ENCODE results near the gene EFCAB12. TPM values are rescaled to one million over a fixed set of nuclear protein-coding genes. Genes with fewer than 3 reads are reported as not detected.
A peak's percentile ranks its signal among the peaks of the same experiment; 100 is the strongest.

The EFCAB12 gene
- 1.2 and 6.0 TPM in 2 replicates for total RNA-seq (ENCODE audit: low replicate concordance)
- long read RNA-seq, partial matches to known transcripts, result 0 of 2 reads
- long read RNA-seq, other reads (novel, unspliced or antisense), result 1 of 2 reads

DNA sequence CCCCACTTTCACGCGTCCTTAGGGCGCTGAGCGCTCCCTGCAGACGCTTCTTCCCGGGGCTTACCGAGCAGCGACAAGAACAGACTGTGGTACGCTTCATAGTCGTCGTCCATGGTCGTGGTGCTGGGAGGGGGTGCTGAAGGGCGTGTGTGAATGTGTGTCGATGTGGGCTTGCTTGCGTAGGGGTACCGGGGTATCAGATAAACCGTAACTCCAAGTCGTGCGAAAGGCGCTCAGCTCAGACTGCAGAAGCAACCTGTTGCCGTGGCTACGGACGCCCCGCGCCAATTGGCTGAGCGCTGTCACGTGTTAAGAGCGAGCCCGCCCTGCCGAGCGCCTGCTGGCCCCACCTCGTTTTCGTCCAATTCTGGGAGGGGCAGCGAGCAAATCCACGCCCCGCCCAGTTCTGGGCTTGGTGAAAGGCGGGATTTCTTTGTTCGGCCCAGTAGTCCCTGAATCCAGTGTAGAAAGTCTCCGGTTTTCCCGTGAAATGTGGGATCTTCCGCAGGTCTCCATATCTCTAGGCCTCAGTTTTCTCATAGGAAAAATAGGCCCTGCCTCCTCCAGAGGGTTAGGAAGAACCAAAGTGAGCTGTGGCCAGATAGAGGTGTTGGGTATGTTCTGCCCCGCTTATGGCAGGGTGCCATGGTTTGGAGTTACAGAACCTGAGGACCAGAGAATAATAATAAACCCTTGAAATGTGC, at the start of gene EFCAB12:
TSS of gene EFCAB12 (minus strand) at position 261 of the 704 bp plus-strand sequence. CDS start at position 113, 148 bp downstream.
- DNase-seq (ENCODE audit: extremely low spot score, unreplicated experiment), result peak; percentile 96
- TF ChIP-seq, protein P1, sequence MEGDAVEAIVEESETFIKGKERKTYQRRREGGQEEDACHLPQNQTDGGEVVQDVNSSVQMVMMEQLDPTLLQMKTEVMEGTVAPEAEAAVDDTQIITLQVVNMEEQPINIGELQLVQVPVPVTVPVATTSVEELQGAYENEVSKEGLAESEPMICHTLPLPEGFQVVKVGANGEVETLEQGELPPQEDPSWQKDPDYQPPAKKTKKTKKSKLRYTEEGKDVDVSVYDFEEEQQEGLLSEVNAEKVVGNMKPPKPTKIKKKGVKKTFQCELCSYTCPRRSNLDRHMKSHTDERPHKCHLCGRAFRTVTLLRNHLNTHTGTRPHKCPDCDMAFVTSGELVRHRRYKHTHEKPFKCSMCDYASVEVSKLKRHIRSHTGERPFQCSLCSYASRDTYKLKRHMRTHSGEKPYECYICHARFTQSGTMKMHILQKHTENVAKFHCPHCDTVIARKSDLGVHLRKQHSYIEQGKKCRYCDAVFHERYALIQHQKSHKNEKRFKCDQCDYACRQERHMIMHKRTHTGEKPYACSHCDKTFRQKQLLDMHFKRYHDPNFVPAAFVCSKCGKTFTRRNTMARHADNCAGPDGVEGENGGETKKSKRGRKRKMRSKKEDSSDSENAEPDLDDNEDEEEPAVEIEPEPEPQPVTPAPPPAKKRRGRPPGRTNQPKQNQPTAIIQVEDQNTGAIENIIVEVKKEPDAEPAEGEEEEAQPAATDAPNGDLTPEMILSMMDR (conservative IDR thresholded peaks at IDR 0.05), result no peak
- H3K9me3 Mint-ChIP-seq, result no peaks in the 10 kb centered on the region
- H3K27ac Mint-ChIP-seq, result peak within 1 kb of the TSS; percentile 88
- H3K27me3 Mint-ChIP-seq, result peaks cover 12% of the 10 kb centered on the region
- peaks cover 29% of the 10 kb centered on the region for H3K4me1 Mint-ChIP-seq (ENCODE audit: unreplicated experiment)
- H3K4me3 Mint-ChIP-seq, result peak within 1 kb of the TSS; percentile 93
- peaks cover 5% of the 10 kb centered on the region for H3K36me3 Mint-ChIP-seq

DNA sequence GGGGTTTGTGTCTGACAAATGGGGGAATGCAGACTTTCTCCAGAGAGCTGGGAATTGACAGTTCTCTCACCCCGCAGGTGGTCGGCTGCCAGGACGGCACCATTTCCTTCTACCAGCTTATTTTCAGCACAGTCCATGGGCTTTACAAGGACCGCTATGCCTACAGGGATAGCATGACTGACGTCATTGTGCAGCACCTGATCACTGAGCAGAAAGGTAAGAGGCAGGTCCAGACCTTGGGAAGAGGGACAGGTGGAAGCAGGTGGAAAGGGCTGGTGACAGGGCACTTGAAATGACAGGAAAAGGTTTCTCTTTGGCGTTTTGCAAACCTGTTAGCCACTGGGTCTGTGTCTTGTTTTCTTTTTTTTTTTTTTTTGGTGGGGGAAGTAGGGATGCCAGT, 48.1 kb upstream of the EFCAB12 start:
- peaks cover 13% of the 10 kb centered on the region for H3K36me3 Mint-ChIP-seq
- TF ChIP-seq, protein P1 (conservative IDR thresholded peaks at IDR 0.05), result no peak
- DNase-seq (ENCODE audit: extremely low spot score, unreplicated experiment), result no peak
- H3K27me3 Mint-ChIP-seq, result no peaks in the 10 kb centered on the region
- H3K9me3 Mint-ChIP-seq, result no peaks in the 10 kb centered on the region
- H3K27ac Mint-ChIP-seq, result no peak overlapping the region
- H3K4me3 Mint-ChIP-seq, result no peak overlapping the region
- H3K4me1 Mint-ChIP-seq (ENCODE audit: unreplicated experiment), result peaks cover 5% of the 10 kb centered on the region

DNA sequence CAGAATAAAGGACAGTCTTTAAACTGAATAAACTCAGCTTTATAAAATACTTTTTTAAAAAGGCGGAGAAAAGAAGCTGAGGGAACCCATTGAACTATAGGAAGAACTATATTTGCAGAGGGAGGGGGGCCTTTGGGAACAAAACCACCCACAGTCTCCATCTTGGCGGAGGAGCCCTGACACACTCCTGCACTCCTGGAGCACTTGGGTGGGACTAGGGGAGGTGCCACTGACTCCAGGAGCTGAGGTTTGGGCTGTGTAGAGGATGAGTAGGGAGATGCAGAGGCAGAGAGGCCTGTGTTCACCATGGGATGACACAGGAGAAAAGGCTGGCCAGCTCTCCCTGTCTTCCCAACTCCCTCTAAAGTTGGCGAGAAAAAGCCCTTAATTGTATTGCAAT, 47.4 kb upstream of the EFCAB12 start:
- no peaks in the 10 kb centered on the region for H3K27me3 Mint-ChIP-seq
- no peak overlapping the region for H3K4me3 Mint-ChIP-seq
- no peaks in the 10 kb centered on the region for H3K4me1 Mint-ChIP-seq (ENCODE audit: unreplicated experiment)
- TF ChIP-seq, protein P1 (conservative IDR thresholded peaks at IDR 0.05), result no peak
- DNase-seq (ENCODE audit: extremely low spot score, unreplicated experiment), result no peak
- H3K9me3 Mint-ChIP-seq, result no peaks in the 10 kb centered on the region
- H3K27ac Mint-ChIP-seq, result no peak overlapping the region
- H3K36me3 Mint-ChIP-seq, result peaks cover 13% of the 10 kb centered on the region

DNA sequence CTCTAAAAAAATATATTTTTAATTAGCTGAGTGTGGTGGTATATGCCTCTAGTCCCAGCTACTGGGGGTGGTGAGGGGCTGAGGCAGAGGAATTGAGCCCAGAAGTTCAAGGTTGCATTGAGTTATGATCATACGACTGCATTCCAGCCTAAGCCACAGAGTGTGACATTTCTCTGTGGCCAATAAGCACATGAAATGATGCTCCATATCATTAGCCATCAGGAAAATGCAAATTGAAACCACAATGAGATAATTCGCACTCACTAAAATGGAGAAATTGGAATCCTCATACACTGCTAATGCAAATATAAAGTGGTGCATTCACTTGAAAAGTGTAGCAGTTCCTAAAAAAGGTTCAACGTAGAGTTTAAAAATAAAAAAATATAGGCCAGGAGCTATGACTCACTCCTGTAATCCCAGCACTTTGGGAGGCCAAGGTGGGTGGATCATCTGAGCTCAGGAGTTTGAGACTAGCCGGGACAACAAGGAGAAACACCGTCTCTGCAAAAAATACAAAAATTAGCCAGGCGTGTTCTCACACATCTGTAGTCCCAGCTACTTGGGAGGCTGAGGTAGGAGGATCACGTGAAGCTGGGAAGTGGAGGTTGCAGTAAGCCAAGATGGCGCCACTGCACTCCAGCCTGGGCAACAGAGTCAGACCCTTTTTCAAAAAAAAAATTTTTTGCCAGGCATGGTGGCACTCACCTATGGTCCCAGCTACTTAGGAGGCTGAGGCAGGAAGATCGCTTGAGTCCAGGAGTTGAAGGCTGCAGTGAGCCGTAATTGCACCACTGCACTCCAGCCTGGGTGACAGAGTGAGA, 46.8 kb upstream of the EFCAB12 start:
- peaks cover 13% of the 10 kb centered on the region for H3K36me3 Mint-ChIP-seq
- H3K27ac Mint-ChIP-seq, result no peak overlapping the region
- DNase-seq (ENCODE audit: extremely low spot score, unreplicated experiment), result no peak
- H3K4me3 Mint-ChIP-seq, result no peak overlapping the region
- H3K9me3 Mint-ChIP-seq, result no peaks in the 10 kb centered on the region
- TF ChIP-seq, protein P1 (conservative IDR thresholded peaks at IDR 0.05), result no peak
- no peaks in the 10 kb centered on the region for H3K27me3 Mint-ChIP-seq
- H3K4me1 Mint-ChIP-seq (ENCODE audit: unreplicated experiment), result no peaks in the 10 kb centered on the region

DNA sequence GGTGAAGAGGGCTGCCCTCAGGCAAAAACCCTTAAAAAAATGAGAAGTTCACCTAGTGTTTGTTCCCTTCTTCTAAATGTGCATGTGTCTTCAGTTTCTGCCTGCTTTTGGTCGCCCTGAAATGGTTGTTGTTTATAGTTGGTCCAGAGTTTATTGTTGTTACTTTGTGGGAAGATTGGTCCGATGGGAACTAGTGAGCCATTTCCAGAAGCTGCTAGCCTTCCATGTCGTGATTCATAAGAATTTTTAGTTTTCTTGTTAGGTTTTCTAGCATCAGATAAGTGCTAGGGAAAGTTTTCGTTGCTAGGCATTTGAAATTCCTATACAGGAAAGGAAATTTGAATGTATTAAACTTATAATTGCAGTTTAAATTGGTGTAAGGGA, 45.3 kb upstream of the EFCAB12 start:
- no peak overlapping the region for H3K4me3 Mint-ChIP-seq
- no peak for DNase-seq (ENCODE audit: extremely low spot score, unreplicated experiment)
- no peaks in the 10 kb centered on the region for H3K9me3 Mint-ChIP-seq
- peaks cover 18% of the 10 kb centered on the region for H3K36me3 Mint-ChIP-seq
- H3K4me1 Mint-ChIP-seq (ENCODE audit: unreplicated experiment), result no peaks in the 10 kb centered on the region
- no peaks in the 10 kb centered on the region for H3K27me3 Mint-ChIP-seq
- TF ChIP-seq, protein P1 (conservative IDR thresholded peaks at IDR 0.05), result no peak
- H3K27ac Mint-ChIP-seq, result no peak overlapping the region

Measured in type B pancreatic cell (in vitro differentiated cells).